ENCODE results near the gene MCCC2. TPM values are rescaled to one million over a fixed set of nuclear protein-coding genes. Genes with fewer than 3 reads are reported as not detected.

The MCCC2 gene
- total and polyA plus RNA-seq, 2 donors (not counting 1 experiment from before 2014, with no cell fraction given): 25.7 to 49.7 TPM

DNA sequence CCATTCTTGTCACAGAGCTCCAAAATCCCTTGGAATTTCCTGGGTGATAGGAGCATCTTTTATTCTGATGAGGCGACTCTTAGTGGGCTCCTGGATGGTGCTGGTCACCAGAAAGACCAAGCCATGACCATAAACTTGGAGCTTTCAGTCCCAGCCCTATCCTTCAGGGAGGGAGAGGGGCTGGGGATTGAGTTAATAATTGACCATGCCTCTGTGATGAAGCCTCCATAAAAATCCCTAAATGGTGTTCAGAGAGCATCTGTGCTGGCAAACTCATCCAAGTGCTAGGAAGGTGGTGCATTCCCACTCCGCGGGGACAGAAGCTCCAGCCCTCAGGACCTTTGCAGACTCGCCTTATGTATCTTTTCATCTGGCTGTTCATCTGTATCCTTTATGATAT is 28.7 kb downstream of the MCCC2 start:
- Histone ChIP-seq H3K4me3 (ENCODE audit: control extremely low read depth in 1 of 5, extremely low read depth in 1 of 5, insufficient read depth in 1 of 5, low read depth in 2 of 5, low read length in 4 of 5) (no peak overlapping the region), H3K27me3 (replicated peaks in 1 of 4; ENCODE audit: control extremely low read depth in 1 of 4, control insufficient read depth in 3 of 4, insufficient read depth in 4 of 4, low read length in 3 of 4) (no peaks in the 10 kb centered on the region), H3K9ac (ENCODE audit: low read length) (no peak overlapping the region), H3K36me3 (replicated peaks in 1 of 2; ENCODE audit: control extremely low read depth in 1 of 2, control insufficient read depth in 1 of 2, extremely low read depth in 1 of 2, insufficient read depth in 2 of 2, low read length in 1 of 2) (peaks cover 12 to 45% of the 10 kb centered on the region in 2 experiments), H3K27ac (ENCODE audit: low read length in 2 of 2) (no peak overlapping the region), H3K79me2 (ENCODE audit: control insufficient read depth, insufficient read depth, low read length) (peaks cover 40% of the 10 kb centered on the region), H2AFZ (ENCODE audit: insufficient read depth, low read depth, low read length, poor library complexity, severe bottlenecking) (no peak overlapping the region), H3K9me3 (ENCODE audit: control extremely low read depth in 1 of 3, control insufficient read depth in 2 of 3, insufficient read depth in 1 of 3, low read length in 2 of 3) (no peaks in the 10 kb centered on the region), H3K4me2 (replicated peaks; ENCODE audit: low read depth, low read length, poor library complexity, severe bottlenecking) (no peak overlapping the region), H3K4me1 (ENCODE audit: control insufficient read depth in 2 of 2, insufficient read depth in 2 of 2, low read length in 2 of 2) (no peaks in the 10 kb centered on the region), H4K20me1 (ENCODE audit: control insufficient read depth, insufficient read depth, low read length, poor library complexity, severe bottlenecking) (no peaks in the 10 kb centered on the region)
- ATAC-seq (ENCODE audit: low read depth) (no peak), DNase-seq (no peak)
- Mint-ChIP-seq H3K4me3 (no peak overlapping the region), H3K9me3 (ENCODE audit: insufficient read depth) (no peaks in the 10 kb centered on the region), H3K27ac (no peak overlapping the region), H3K4me1 (no peaks in the 10 kb centered on the region), H3K27me3 (no peaks in the 10 kb centered on the region)
- WGBS (ENCODE audit: insufficient coverage): 100% methylated on average over 1 of the region's 4 CpGs
- no peak for TF ChIP-seq EZH2 (IDR thresholded peaks at IDR 0.05; ENCODE audit: borderline replicate concordance, insufficient read depth, low read depth, low read length, poor library complexity, severe bottlenecking)
- TF ChIP-seq, protein P1, sequence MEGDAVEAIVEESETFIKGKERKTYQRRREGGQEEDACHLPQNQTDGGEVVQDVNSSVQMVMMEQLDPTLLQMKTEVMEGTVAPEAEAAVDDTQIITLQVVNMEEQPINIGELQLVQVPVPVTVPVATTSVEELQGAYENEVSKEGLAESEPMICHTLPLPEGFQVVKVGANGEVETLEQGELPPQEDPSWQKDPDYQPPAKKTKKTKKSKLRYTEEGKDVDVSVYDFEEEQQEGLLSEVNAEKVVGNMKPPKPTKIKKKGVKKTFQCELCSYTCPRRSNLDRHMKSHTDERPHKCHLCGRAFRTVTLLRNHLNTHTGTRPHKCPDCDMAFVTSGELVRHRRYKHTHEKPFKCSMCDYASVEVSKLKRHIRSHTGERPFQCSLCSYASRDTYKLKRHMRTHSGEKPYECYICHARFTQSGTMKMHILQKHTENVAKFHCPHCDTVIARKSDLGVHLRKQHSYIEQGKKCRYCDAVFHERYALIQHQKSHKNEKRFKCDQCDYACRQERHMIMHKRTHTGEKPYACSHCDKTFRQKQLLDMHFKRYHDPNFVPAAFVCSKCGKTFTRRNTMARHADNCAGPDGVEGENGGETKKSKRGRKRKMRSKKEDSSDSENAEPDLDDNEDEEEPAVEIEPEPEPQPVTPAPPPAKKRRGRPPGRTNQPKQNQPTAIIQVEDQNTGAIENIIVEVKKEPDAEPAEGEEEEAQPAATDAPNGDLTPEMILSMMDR (IDR thresholded peaks at IDR 0.05): no peak
- POLR2A ChIA-PET: no interaction called here
- CTCF ChIA-PET: no interaction called here
- intact Hi-C loops (cut with micrococcal nuclease): no loop called here

DNA sequence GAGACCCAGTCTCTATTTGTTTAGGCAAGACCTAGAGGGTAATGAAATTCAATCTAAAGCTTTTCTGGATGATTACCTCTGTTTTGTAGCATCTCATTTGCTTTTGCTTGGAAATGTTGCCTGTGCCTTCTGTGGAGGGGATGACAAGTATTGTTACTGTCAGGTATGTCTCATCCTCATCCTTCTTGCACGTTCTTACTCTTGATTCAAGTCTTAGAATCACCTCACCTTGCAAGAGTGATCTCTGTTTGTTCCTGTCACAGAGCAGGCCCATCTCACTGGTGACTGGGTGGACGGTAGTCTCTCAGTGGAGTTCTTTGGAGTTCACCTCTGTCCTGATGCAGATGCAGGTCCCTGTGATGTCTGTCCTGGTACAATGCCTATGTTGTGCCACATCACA is 33.5 kb downstream of the MCCC2 start:
- Histone ChIP-seq H3K9me3 (ENCODE audit: control extremely low read depth in 1 of 3, control insufficient read depth in 2 of 3, insufficient read depth in 1 of 3, low read length in 2 of 3) (no peaks in the 10 kb centered on the region), H3K9ac (ENCODE audit: low read length) (no peak overlapping the region), H3K27ac (ENCODE audit: low read length in 2 of 2) (no peak overlapping the region), H3K4me2 (replicated peaks; ENCODE audit: low read depth, low read length, poor library complexity, severe bottlenecking) (no peak overlapping the region), H3K27me3 (replicated peaks in 1 of 4; ENCODE audit: control extremely low read depth in 1 of 4, control insufficient read depth in 3 of 4, insufficient read depth in 4 of 4, low read length in 3 of 4) (no peaks in the 10 kb centered on the region), H3K4me1 (ENCODE audit: control insufficient read depth in 2 of 2, insufficient read depth in 2 of 2, low read length in 2 of 2) (no peaks in the 10 kb centered on the region), H3K36me3 (replicated peaks in 1 of 2; ENCODE audit: control extremely low read depth in 1 of 2, control insufficient read depth in 1 of 2, extremely low read depth in 1 of 2, insufficient read depth in 2 of 2, low read length in 1 of 2) (peaks cover 6 to 46% of the 10 kb centered on the region in 2 experiments), H3K79me2 (ENCODE audit: control insufficient read depth, insufficient read depth, low read length) (peaks cover 20% of the 10 kb centered on the region), H3K4me3 (ENCODE audit: control extremely low read depth in 1 of 5, extremely low read depth in 1 of 5, insufficient read depth in 1 of 5, low read depth in 2 of 5, low read length in 4 of 5) (no peak overlapping the region), H4K20me1 (ENCODE audit: control insufficient read depth, insufficient read depth, low read length, poor library complexity, severe bottlenecking) (peaks cover 10% of the 10 kb centered on the region), H2AFZ (ENCODE audit: insufficient read depth, low read depth, low read length, poor library complexity, severe bottlenecking) (no peak overlapping the region)
- CTCF ChIA-PET: no interaction called here
- TF ChIP-seq, protein P1 (IDR thresholded peaks at IDR 0.05): no peak
- TF ChIP-seq EZH2 (IDR thresholded peaks at IDR 0.05; ENCODE audit: borderline replicate concordance, insufficient read depth, low read depth, low read length, poor library complexity, severe bottlenecking): no peak
- Mint-ChIP-seq H3K4me3 (no peak overlapping the region), H3K9me3 (ENCODE audit: insufficient read depth) (no peaks in the 10 kb centered on the region), H3K27ac (no peak overlapping the region), H3K4me1 (no peaks in the 10 kb centered on the region), H3K27me3 (no peaks in the 10 kb centered on the region)
- DNase-seq: no peak
- intact Hi-C loops (cut with micrococcal nuclease): no loop called here
- no peak for ATAC-seq (ENCODE audit: low read depth)
- WGBS (ENCODE audit: insufficient coverage): 78% methylated on average over 2 of the region's 2 CpGs
- POLR2A ChIA-PET: no interaction called here

Data from B cell (primary cell).